H1 (cell line): Measurements from ENCODE around the gene TMEM72. TPM values are rescaled to one million over a fixed set of nuclear protein-coding genes. Genes with fewer than 3 reads are reported as not detected.

ENCODE experiments used
- CTCF ChIA-PET: fragments of 300-600 bp; sonication (Branson Sonifier 250); formaldehyde crosslinking; loops from one replicate; lab custom pipeline; 2021; ENCODE audit not compliant: partially characterized antibody; lab: Charles Lee
- POLR2A ChIA-PET: fragments of 300-600 bp; sonication (Branson Sonifier 250); formaldehyde crosslinking; loops from one replicate; lab custom pipeline; 2021; ENCODE audit warnings: inconsistent platforms; ENCODE audit not compliant: partially characterized antibody; lab: Charles Lee
- DNase-seq, 2 experiments: peaks; one replicate each; pipeline versions ENCODE4 v3.0.0 to v3.0.0-alpha.2; 2010 to 2022; ENCODE audit warnings: low spot score in 2 of 2, low read depth in 1 of 2, mixed read lengths in 1 of 2
- FAIRE-seq: peaks from 2 replicates; lab custom pipeline; 2011; peaks lifted over from hg19 to GRCh38; lab: Jason Lieb, UNC
- H2AFZ ChIP-seq: 2 replicates; pipeline ENCODE4 v1.8.1; 2012; ENCODE audit warnings: low read length, inconsistent platforms
- H2AK5ac ChIP-seq: 2 replicates; pipeline ENCODE4 v1.6.1; 2013; ENCODE audit warnings: low read depth, low read length
- H2BK120ac ChIP-seq: replicated peaks from 2 replicates; pipeline ENCODE3; 2013; ENCODE audit warnings: low read depth, low read length, inconsistent platforms
- H2BK12ac ChIP-seq: 2 replicates; pipeline ENCODE4 v1.6.1; 2013; ENCODE audit warnings: low read depth, low read length
- H2BK15ac ChIP-seq: 2 replicates; pipeline ENCODE4 v1.6.1; 2013; ENCODE audit warnings: low read length
- H2BK20ac ChIP-seq: 2 replicates; pipeline ENCODE4 v1.6.1; 2013; ENCODE audit warnings: low read length
- H2BK5ac ChIP-seq: 2 replicates; pipeline ENCODE4 v1.6.1; 2013; ENCODE audit warnings: low read depth, low read length
- H3K14ac ChIP-seq: 2 replicates; pipeline ENCODE4 v1.6.1; 2013; ENCODE audit warnings: inconsistent platforms; ENCODE audit not compliant: insufficient read length
- H3K18ac ChIP-seq: 2 replicates; pipeline ENCODE4 v1.6.1; 2013; ENCODE audit warnings: low read length; ENCODE audit errors: extremely low read depth
- H3K23ac ChIP-seq: 2 replicates; pipeline ENCODE4 v1.6.1; 2013; ENCODE audit warnings: inconsistent platforms; ENCODE audit not compliant: insufficient read length
- H3K23me2 ChIP-seq: 2 replicates; pipeline ENCODE4 v1.6.1; 2013; ENCODE audit warnings: low read depth, low read length
- H3K27ac ChIP-seq: 2 replicates; pipeline ENCODE4 v1.6.1; 2011; ENCODE audit warnings: low read depth, low read length, inconsistent platforms
- H3K27me3 ChIP-seq, 4 experiments: replicated peaks in 1 of 4; 1 replicate in 1 of 4; 2 replicates in 3 of 4; pipeline versions ENCODE4 v1.6.1 to v1.8.1; 2011 to 2013; ENCODE audit warnings: low read length in 3 of 4, mild to moderate bottlenecking in 3 of 4, inconsistent platforms in 2 of 4, mixed read lengths in 2 of 4, moderate library complexity in 1 of 4; ENCODE audit not compliant: control insufficient read depth in 3 of 4, insufficient read depth in 3 of 4; ENCODE audit errors: extremely low read depth in 1 of 4
- H3K36me3 ChIP-seq, 4 experiments: 2 replicates each; pipeline versions ENCODE4 v1.6.1 to v1.8.1; 2011 to 2013; ENCODE audit warnings: mild to moderate bottlenecking in 4 of 4, low read length in 3 of 4, moderate library complexity in 2 of 4, control low read depth in 1 of 4, inconsistent platforms in 1 of 4; ENCODE audit not compliant: insufficient read depth in 4 of 4, control insufficient read depth in 2 of 4
- H3K4ac ChIP-seq: replicated peaks from 2 replicates; pipeline ENCODE3; 2013; ENCODE audit warnings: low read length, low read depth, mixed read lengths, inconsistent platforms; ENCODE audit not compliant: insufficient read length
- H3K4me1 ChIP-seq, 4 experiments: replicated peaks in 1 of 4; 1 replicate in 1 of 4; 2 replicates in 3 of 4; pipeline versions ENCODE4 v1.6.1 to v1.8.1; 2011 to 2013; ENCODE audit warnings: low read length in 3 of 4, inconsistent platforms in 2 of 4, mixed read lengths in 1 of 4; ENCODE audit not compliant: insufficient read depth in 4 of 4, control insufficient read depth in 3 of 4
- H3K4me2 ChIP-seq, 2 experiments: 2 replicates each; pipeline versions ENCODE4 v1.6.1 to v1.8.1; 2011 to 2013; ENCODE audit warnings: low read depth in 2 of 2, low read length in 2 of 2, control low read depth in 1 of 2, inconsistent platforms in 1 of 2, mild to moderate bottlenecking in 1 of 2; ENCODE audit not compliant: insufficient read depth in 1 of 2
- H3K4me3 ChIP-seq, 4 experiments: fragments of 200-600, 300-600 bp in 1 of 4; sonication (generic), shearing (Covaris generic), sonication (Bioruptor Twin) in 1 of 4; 2 replicates each; pipeline versions ENCODE4 v1.5.1 to v1.8.1; 2011 to 2016; ENCODE audit warnings: low read length in 4 of 4, low read depth in 3 of 4, control low read depth in 2 of 4, inconsistent platforms in 2 of 4, mild to moderate bottlenecking in 2 of 4, mixed read lengths in 1 of 4, moderate library complexity in 1 of 4; ENCODE audit not compliant: insufficient read depth in 2 of 4; ENCODE audit errors: extremely low read depth in 1 of 4
- H3K56ac ChIP-seq: replicated peaks from 2 replicates; pipeline ENCODE3; 2013; ENCODE audit warnings: low read depth, mild to moderate bottlenecking, mixed read lengths, low read length, inconsistent platforms; ENCODE audit not compliant: insufficient read length
- H3K79me1 ChIP-seq: 2 replicates; pipeline ENCODE4 v1.6.1; 2013; ENCODE audit warnings: low read depth, low read length, control low read depth
- H3K79me2 ChIP-seq, 2 experiments: 2 replicates each; pipeline versions ENCODE4 v1.6.1 to v1.8.1; 2012 to 2013; ENCODE audit warnings: low read length in 2 of 2, mild to moderate bottlenecking in 2 of 2, inconsistent platforms in 1 of 2; ENCODE audit not compliant: insufficient read depth in 2 of 2, control insufficient read depth in 1 of 2
- H3K9ac ChIP-seq, 4 experiments: replicated peaks in 1 of 4; 1 replicate in 1 of 4; 2 replicates in 3 of 4; pipeline versions ENCODE4 v1.6.1 to v1.8.1; 2011 to 2013; ENCODE audit warnings: low read depth in 3 of 4, low read length in 3 of 4, control low read depth in 2 of 4, mild to moderate bottlenecking in 2 of 4, moderate library complexity in 2 of 4, inconsistent platforms in 1 of 4; ENCODE audit errors: extremely low read depth in 1 of 4
- H3K9me3 ChIP-seq, 2 experiments: 2 replicates each; pipeline versions ENCODE4 v1.6.1 to v1.8.1; 2012 to 2013; ENCODE audit warnings: mild to moderate bottlenecking in 2 of 2, moderate library complexity in 2 of 2, control low read depth in 1 of 2, inconsistent platforms in 1 of 2, low read depth in 1 of 2, low read length in 1 of 2, mixed read lengths in 1 of 2; ENCODE audit not compliant: insufficient read depth in 2 of 2
- H4K20me1 ChIP-seq, 2 experiments: replicated peaks in 1 of 2; 2 replicates each; pipeline versions ENCODE3 to v1.8.1; 2011 to 2013; ENCODE audit warnings: inconsistent platforms in 2 of 2, low read length in 2 of 2, mild to moderate bottlenecking in 1 of 2; ENCODE audit not compliant: insufficient read depth in 2 of 2, control insufficient read depth in 1 of 2
- H4K5ac ChIP-seq: 2 replicates; pipeline ENCODE4 v1.6.1; 2013; ENCODE audit warnings: low read length, low read depth, mixed read lengths, inconsistent platforms; ENCODE audit not compliant: insufficient read length
- H4K8ac ChIP-seq: 2 replicates; pipeline ENCODE4 v1.8.0; 2013; ENCODE audit warnings: mild to moderate bottlenecking, moderate library complexity, low read length, inconsistent platforms; ENCODE audit not compliant: insufficient read depth; ENCODE audit errors: extremely low read depth
- H4K91ac ChIP-seq: replicated peaks from 2 replicates; pipeline ENCODE3; 2013; ENCODE audit warnings: low read length, mixed read lengths, inconsistent platforms; ENCODE audit not compliant: insufficient read length
- CTCF ChIP-seq, 3 experiments: IDR thresholded peaks; 1 replicate in 2 of 3; 2 replicates in 1 of 3; pipeline versions ENCODE4 v1.5.1 to v1.6.1; 2011; ENCODE audit warnings: low read length in 3 of 3, mild to moderate bottlenecking in 3 of 3, inconsistent platforms in 2 of 3, low read depth in 1 of 3, moderate library complexity in 1 of 3; ENCODE audit not compliant: insufficient read depth in 1 of 3; ENCODE audit errors: control extremely low read depth in 1 of 3
- POU5F1 ChIP-seq: IDR thresholded peaks from 2 replicates; pipeline ENCODE4 v1.6.1; 2011; ENCODE audit warnings: low read depth, mild to moderate bottlenecking, low read length, moderate library complexity
- ZNF274 ChIP-seq: IDR thresholded peaks from 2 replicates; pipeline ENCODE4 v1.7.0; 2012; ENCODE audit warnings: low read length, borderline replicate concordance; ENCODE audit errors: extremely low read depth
- WGBS, 2 experiments: shearing (Covaris generic) in 1 of 2; methylation state at CpG; one replicate each; pipeline versions ENCODE4 v1.1.6 to v1.1.7; 2013 to 2015; ENCODE audit warnings: low lambda C conversion rate in 2 of 2, mixed read lengths in 2 of 2, inconsistent platforms in 1 of 2, low coverage in 1 of 2, missing lambda C conversion rate in 1 of 2; ENCODE audit not compliant: insufficient replicate concordance in 2 of 2, insufficient coverage in 1 of 2, insufficient read length in 1 of 2; ENCODE audit errors: extremely low coverage in 1 of 2, missing lambda C conversion rate in 1 of 2; 5-methylcytosine and 5-hydroxymethylcytosine counted together
- polyA plus RNA-seq, 7 experiments: library from polyadenylated mRNA; depleted of rRNA in 3 of 7; stranded (reverse) in 5 of 7; unstranded in 2 of 7; fragments of >200 nt in 5 of 7; fragments of 200-250 nt in 2 of 7; gene quantifications; 1 replicate in 5 of 7; 2 replicates in 1 of 7; 4 replicates in 1 of 7; pipeline versions ENCODE4 v1.2.1 to v1.2.3, GENCODE V29; 2011 to 2013; ENCODE audit warnings: missing spikeins in 2 of 7, mixed read lengths in 2 of 7
- total RNA-seq: library from RNA; stranded (reverse); fragmentation: NEBNext Ultra II Directional; extraction: Animal tissue kit (Norgen Biotek cat#: 25700); gene quantifications from 2 replicates; pipeline ENCODE4 v1.2.1, GENCODE V29; 2021

Gene TMEM72
- total and polyA plus RNA-seq, 2 of the 8 experiments (the other 6 are each of a cell fraction or from before 2014, with no cell fraction given) = not detected

DNA sequence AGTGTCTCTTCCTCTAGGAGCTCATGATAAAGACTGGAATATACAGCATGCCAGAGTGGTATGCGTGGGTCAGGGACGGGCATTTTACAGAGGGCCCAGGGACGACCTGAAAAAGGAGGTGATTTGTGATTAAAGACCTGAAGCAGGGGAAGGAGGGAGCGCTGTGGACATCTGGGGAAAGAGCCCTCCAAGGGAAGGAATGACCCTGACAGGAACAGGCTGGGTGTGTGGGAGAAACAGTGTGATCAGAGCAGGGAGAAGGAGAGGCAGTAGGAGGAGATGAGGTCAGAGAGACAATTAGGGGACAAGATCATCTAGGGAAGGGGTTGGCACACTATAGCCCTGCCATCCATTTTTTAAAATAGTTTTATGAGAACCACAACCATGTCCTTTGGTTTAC, 45.1 kb downstream of the TMEM72 start:
- CTCF ChIA-PET = interaction anchor here (0.6 to 13.4 kb wide), 5 partner anchors 9 to 48 kb away, joined by 3 to 143 read pairs (median 6); no protein-coding TSS in a partner anchor
- DNase-seq (no peak), FAIRE-seq (no peak)
- POLR2A ChIA-PET = no interaction called here
- H4K8ac ChIP-seq = no peak overlapping the region
- no peak overlapping the region for H2BK15ac ChIP-seq
- no peak overlapping the region for H2BK5ac ChIP-seq
- no peak overlapping the region for H3K4me3 ChIP-seq
- H2AFZ ChIP-seq = no peak overlapping the region
- no peak overlapping the region for H2BK120ac ChIP-seq
- no peak overlapping the region for H3K27ac ChIP-seq
- H2BK20ac ChIP-seq = no peak overlapping the region
- H4K5ac ChIP-seq = no peak overlapping the region
- H3K4me2 ChIP-seq = no peak overlapping the region
- WGBS, 2 experiments = 92% methylated on average over 4 of the region's 4 CpGs; no CpG with 5 or more reads in 1 of the 2 experiments
- no peaks in the 10 kb centered on the region for H3K79me1 ChIP-seq
- H3K18ac ChIP-seq = no peak overlapping the region
- H3K14ac ChIP-seq = no peak overlapping the region
- no peak overlapping the region for H3K23ac ChIP-seq
- H4K91ac ChIP-seq = no peak overlapping the region
- H3K27me3 ChIP-seq = peaks cover 0 to 7% (median 3%) of the 10 kb centered on the region in 4 experiments; a peak in 4 of 7 replicates
- no peak overlapping the region for H2AK5ac ChIP-seq
- H3K4me1 ChIP-seq = peaks cover 4 to 18% (median 9%) of the 10 kb centered on the region in 4 experiments
- H4K20me1 ChIP-seq = no peaks in the 10 kb centered on the region
- H3K56ac ChIP-seq = no peak overlapping the region
- no peak overlapping the region for H2BK12ac ChIP-seq
- peaks cover 8% of the 10 kb centered on the region for H3K23me2 ChIP-seq
- H3K79me2 ChIP-seq = no peaks in the 10 kb centered on the region
- no peaks in the 10 kb centered on the region for H3K36me3 ChIP-seq
- no peak overlapping the region for H3K9ac ChIP-seq
- H3K4ac ChIP-seq = no peak overlapping the region
- no peaks in the 10 kb centered on the region for H3K9me3 ChIP-seq
- TF ChIP-seq CTCF (IDR thresholded peaks at IDR 0.05; ENCODE audit: control extremely low read depth in 1 of 3, insufficient read depth in 1 of 3, low read depth in 1 of 3, low read length in 3 of 3) = no peak
- no peak for TF ChIP-seq POU5F1
- TF ChIP-seq ZNF274 = no peak
